GM19328 (cell line): ENCODE results near the gene MYH9.
A peak's percentile ranks its signal among the peaks of the same experiment; 100 is the strongest.
"Not testable (repeated sequence)": the region's sequence is repeated elsewhere in the genome, so short reads cannot be mapped to it uniquely, and the experiment has no call there.

Experiments used
- ATAC-seq: cut with Tn5 transposase; IDR thresholded peaks from one replicate; pipeline ENCODE4 v1.9.1; 2021; ENCODE audit warnings: mild to moderate bottlenecking, moderate library complexity; ENCODE audit not compliant: unreplicated experiment

Gene MYH9

GRCh38 chr22:36253523-36254490 lies 134.0 kb downstream of the MYH9 start:
- no peak for ATAC-seq

DNA sequence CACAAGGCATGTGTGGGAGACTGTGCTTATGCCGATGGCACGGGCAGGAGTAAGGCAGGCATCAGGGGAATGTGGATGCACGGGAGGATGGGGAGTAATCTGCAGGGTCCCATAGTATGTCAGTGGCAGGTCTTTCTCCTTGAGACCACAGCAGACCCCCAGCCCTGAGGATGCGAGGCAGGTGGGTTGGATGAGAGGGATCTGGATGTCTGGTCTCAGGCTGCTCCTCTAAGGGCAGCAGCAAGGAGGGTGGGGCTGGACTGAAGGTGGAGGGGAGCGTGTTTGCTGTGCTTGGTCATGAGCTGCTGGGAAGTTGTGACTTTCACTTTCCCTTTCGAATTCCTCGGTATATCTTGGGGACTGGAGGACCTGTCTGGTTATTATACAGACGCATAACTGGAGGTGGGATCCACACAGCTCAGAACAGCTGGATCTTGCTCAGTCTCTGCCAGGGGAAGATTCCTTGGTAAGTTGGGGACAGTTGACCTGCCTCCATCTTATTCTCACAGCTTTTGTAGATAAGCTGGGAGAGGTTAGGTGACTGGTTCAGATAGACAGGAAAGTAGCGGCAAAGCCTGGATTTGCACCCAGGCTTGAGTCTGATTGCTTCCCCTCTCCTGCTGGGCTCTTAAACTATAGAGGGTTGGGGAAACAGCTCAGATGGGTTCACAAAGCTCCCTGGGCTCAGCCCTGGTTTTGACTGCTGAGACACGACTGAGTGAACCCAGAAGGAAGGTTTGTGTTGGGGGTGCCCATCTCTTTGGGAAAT lies 134.8 kb downstream of the MYH9 start, which contains the start of gene APOL1:
APOL1 (plus strand) TSS at position 380 of the 769 bp plus-strand sequence. CDS start 1,823 bp downstream, outside the sequence.
- ATAC-seq, result no peak

DNA sequence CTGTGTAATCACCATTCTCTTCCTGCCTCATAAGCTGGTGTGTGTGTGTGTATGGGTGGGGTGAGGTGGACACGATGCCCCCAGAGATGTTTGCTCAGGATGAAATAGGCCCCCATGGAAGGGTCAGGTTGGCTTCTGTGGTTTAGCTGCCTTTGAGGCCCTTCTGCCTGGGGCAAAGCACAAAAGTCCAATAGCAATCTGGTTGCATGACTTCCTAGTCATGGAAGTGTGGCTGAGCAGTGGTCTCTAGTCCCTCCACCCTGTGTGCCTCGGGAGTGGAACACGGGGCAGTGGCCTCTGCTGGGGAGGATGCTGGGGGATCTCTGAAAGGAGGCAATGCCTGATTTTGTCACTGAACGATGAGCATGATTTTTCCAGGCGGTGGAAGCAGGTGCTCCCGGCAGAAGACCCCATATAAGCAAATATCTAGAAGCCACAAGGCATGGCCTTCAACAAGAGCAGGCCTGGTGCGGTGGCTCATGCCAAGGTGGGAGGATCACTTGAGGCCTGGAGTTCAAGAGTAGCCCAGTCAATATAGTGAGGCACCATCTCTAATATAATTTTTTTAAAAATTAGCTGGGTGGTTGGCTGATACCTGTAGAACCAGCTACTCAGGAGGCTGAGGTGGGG lies 135.7 kb downstream of the MYH9 start:
- ATAC-seq, result not testable (repeated sequence)

DNA sequence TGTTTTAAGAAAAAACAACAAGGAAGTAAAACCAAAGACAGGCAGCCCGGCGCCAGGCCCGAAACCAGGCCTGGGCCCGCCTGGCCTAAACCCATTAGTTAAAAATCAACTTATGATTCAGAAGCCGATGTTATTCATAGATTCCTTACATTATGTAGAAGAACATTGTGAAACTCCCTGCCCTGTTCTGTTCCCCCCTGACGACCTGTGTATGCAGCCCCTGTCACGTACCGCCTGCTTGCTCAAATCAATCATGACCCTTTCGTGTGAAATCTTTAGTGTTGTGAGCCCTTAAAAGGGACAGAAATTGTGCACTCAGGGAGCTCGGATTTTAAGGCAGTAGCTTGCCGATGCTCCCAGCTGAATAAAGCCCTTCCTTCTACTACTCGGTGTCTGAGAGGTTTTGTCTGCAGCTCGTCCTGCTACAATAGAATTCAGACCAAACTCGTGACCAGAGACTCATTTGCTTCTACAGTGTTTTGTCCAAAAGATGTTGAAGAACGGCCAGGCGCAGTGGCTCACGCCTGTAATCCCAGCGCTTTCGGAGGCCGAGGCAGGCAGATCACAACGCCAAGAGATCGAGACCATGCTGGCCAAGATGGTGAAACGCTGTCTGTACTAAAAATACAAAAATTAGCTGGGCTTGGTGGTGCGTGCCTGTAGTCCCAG lies 137.3 kb downstream of the MYH9 start:
- ATAC-seq, result not testable (repeated sequence)

DNA sequence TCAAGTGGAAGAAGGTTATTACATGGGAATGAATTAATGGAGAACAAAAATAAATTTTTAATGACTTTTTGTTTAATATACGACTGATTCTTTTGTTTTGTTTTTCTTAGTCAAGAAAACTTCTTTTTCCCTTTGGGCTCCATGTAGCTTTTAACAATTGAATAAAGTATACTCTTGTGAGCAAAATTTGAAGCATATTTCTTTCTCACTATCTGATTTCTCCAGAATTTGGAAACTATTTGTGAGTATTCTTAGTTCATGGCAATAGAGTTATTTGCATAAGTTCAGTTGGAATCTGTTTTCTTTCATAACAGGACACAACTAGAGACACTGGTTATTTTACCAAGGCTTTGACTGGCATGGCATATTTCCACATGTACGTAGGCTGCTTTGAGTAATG lies 138.6 kb downstream of the MYH9 start:
- no peak for ATAC-seq

GRCh38 chr22:36247955-36248354 lies 139.8 kb downstream of the MYH9 start:
- no peak for ATAC-seq

DNA sequence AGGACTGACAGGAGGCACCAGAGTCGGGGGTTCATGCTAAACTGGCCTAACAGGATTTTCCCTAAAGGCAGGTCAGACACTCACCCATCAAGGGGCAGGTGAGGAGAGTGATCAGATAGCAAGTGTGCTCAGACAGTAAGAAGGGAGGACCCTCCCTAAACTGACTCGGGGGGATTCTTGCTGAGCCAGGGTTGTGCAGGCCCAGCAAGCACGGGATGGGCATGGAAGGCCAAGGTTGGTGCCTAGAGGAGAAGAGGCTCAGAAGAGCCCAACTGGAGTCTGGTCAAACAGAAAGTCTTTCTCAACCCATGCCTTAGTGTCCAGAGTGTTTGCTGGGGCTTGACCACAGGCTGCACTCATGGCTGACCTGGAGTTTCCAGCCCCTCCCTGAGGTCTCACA lies 141.0 kb downstream of the MYH9 start:
- ATAC-seq, result no peak

DNA sequence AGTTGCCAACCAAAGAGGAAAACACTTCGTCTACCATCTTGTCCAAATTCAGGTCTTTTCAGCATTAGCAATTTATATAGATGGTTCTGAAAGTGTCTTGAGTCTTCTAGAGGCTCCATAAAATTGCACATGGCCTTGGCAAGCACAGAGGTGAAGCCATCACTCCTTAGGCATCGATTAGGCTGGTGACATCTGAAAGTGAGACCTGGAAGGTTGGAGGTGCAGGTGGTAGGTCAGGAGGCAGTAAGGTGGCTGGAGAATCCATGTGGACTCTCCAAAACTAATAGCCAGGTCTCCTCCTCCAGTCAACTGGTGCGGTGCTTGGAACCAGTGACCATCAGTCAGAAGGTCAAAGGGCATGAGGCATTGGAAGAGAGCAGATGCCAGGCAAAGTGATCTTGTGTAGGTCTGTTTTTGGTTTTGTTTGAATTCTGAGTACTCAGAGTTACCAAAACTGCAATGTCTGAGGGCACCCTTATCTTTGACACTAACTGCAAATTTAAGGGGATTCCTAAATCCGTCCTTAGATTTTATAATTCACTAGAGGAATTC lies 141.9 kb downstream of the MYH9 start:
- no peak for ATAC-seq

- no peak for ATAC-seq
Measured at GRCh38 chr22:36244522-36245391, 143.0 kb downstream of the MYH9 start.

DNA sequence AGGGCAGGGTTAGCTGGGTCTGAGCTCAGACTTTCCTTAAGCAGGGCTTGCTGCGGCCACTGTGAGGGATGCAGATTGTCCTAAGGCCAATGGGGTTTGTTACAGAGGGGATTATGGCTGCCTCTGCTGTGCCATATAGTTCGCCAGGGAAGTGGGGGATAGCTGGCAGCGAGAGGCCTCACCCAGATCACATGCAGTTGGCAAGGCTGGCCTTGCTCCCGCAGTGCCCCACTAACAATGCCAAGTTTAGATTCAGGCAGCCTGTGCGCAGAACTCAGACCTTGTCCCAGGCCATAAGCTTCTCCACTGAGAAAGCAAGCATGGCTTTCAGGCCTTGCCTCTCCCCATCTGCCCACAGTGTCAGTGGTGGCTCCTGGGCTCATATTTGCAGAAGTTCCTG lies 143.8 kb downstream of the MYH9 start:
- ATAC-seq, result no peak

DNA sequence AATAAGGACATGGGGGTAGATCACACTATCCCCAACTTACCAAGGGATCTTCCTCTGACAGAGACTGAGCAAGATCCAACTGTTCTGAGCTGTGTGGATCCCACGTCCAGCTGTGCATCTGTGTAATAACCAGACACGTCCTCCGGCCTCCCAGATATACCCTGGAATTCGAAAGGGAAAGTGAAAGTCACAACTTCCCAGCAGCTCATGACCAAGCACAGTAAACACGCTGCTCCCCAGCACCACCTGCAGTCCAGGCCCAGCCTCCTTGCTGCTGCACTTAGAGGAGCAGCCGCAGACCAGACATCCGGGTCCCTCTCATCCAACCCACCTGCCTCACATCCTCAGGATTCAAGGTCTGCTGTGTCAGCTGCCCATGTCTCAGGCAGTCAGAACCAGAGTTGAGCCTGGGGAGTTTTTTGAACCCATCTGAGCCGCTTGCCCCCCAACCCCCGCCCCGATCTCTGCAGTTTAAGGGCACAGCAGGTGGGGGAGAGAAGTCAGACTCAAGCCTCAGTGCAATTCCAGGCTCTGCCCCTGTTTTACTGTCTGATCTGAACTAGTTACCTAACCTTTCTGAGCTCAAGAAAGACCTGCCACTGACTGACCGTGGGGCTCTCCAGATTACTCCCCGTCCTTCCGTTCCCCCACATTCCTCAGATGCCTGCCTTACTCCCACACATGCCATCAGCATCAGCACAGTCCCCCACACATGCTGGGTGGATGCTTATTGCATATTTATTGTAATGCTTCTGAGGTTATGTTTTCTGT lies 148.2 kb downstream of the MYH9 start, which contains the start of gene APOL2:
APOL2 (minus strand) TSS at position 127 of the 771 bp plus-strand sequence. CDS start 6,365 bp downstream, outside the sequence.
- peak; percentile 92 for ATAC-seq

- peak; percentile 11 for ATAC-seq
Measured at GRCh38 chr22:36239150-36239400, 148.7 kb downstream of the MYH9 start.

DNA sequence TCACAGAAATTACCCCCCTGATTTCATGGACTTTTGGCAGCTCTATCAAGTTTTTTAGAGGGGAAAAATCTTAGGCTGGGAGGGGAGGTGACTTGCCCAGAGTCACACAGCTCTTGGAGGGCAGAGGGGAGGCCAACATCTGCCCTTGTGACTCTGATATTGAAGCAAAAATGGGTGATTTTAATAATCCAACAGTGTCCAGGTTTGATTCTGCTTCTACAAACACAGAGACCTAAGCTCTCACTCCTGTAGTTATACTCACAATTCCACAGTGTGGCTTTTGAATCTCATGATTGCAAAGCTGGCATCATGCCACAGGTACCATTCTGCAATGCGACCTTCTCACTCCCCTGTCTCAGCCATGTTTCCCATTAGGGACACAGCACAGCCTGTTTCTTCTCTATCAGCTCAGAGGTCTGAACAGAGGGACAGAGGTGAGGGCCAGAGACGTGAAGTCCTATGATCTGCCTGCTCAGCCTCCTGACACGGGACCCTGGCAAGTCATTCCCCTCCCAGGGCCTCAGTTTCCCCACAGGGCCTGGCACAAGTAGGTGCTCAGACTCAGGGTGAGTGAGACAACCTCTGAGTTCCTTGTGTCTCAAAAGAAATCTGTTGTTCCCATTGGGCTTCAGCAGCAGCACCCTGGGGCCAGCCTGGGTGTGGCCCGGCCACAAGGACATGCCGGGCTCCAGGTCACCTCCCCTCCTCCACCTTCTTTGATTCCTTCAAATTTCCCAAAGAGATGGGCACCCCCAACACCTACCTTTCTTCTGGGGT lies 149.2 kb downstream of the MYH9 start:
- no peak for ATAC-seq

DNA sequence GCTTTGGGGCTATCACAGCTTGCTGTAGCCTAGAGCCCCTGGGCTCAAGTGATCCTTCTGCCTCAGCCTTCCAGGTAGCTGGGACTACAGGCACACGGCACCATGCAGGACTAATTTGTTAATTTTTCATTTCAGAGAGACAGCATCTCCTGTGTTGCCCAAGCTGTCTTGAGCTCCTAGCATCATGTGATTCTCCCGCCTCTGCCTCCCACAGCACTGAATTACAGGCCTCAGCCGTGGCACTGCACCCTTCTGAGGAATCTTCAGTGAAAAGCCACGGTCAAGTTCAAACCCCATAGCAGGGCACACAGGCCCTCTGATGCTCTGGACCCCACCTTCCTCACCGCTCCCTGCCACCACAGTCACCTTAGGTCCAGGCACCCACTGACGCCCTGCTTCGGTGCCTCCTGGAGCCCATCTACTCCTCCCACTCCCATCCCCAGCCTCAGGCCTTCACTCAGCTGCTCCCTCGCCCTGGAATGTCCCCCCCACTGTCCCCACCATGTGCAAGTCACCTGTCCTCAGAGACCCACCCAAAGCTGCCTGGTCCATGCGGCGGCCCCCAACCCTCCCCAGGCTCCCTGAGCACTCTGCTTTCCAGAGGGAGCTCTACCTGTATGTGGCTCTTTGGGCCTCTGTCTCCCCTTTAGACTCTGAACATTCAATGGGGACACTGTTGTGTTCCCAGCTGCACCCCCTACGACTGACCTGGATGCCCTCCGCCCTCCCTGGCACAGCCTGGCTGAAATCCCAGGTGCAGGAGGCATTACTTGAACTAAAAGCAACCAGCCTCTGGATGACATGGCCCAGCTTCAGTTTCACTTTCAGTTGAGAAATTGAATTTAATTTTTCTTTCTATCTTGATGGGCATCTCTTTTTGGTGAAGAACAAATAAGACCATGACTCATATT lies 150.1 kb downstream of the MYH9 start:
- no peak for ATAC-seq

DNA sequence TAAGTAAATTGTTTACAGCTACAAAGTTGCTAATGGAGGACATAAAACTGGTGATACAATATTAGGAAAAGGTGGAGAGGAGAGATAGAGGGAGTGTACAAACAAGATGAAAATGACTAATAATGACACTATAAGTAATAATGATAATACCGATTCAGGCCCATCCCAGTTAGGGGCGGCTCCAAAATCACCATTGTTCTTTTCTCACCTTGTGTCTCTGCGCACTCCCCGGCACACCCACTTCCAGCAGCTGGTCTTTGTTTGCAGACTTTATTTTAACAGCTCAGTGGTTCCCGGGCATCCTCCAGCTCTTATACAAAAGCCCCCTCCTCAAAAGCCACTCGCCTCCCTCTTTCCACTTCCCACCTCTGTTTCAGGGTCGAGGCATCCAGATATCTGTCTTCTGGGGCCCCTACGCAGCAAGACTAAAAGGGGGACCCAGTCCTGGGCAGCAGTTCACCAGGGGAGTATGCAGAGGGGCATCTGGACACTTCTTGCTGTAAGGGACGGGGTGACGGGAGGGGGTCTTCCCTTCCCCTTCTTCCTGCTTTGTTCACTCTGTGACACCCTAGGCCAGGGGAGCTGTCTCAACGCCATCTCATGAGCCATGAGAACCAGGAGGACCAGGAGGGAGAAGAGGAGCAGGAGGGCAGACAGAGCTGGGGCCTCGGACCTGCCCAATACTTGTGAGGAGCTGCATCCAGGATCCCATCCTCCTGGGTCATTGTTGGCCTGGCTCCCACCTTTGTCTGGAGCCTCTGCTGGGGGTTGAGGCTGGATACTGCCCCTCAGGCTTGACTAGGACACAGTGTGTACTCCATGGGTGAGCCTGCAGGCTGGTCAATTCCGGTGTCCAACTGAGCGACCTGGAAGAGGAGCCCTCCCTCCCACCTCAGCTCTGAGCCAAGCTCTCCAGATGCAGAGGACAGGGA lies 151.1 kb downstream of the MYH9 start:
- ATAC-seq, result no peak

DNA sequence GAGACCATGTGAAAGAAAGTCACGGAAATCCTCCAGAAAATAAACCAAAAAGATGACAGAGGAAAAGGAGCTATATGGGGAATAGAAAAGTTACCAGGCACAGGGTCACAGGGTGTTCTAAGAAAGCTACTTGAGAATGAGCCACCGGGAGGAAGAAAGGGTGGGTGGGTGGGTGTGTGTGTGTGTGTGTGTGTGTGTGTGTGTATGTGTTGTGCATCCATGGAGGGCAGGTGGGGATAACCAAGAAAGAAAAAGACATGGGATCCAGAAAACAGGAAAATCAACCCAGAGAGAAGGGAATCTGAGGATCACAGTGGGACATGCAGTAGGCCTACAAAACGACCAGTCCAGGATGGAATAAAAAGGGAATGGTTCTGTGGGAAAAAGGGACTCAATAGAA lies 152.2 kb downstream of the MYH9 start:
- no peak for ATAC-seq
